ENCODE results near the gene TELO2. TPM values are rescaled to one million over a fixed set of nuclear protein-coding genes. Genes with fewer than 3 reads are reported as not detected.

TELO2 gene
- total RNA-seq, result 10 to 100 TPM; 12.7 to 38.5 (median 22.2) TPM

GRCh38 chr16:1492923-1493745 lies at the start of gene TELO2:
Gene TELO2 (plus strand): TSS chr16:1493360. CDS start chr16:1494282, 922 bp downstream.
- ATAC-seq (ENCODE audit: low FRiP score), result peak; percentile 79

DNA sequence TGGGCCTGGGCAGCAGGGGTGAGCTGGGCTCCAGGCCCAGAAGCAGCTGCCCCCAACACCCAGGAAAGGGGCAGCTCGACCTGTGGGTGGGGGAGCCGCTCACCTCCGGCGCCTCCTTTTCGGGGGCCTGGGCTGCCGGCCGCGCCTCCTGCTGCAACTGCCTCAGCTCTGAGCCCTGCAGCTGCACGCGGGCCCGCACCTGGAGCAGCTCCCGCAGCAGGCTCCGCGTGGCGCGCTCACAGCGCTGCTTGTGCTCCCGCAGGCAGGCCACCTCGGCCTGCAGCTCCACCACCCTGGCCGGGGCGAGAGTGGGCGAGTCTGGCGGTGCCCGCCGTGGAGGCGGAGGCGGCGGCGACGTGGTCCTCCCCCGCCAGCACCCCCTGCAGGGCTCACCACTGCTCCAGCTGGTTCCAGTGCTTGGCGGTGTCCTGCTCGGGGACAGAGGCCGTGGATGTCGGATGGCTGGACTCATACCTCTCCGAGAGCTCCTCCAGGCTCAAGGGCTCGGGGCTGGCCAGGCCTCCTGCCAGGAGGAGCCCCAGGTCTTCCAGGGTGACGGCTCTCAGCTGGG lies 49.7 kb upstream of the TELO2 start:
- no peak for TF ChIP-seq CTCF (IDR thresholded peaks at IDR 0.05)
- DNase-seq (ENCODE audit: low spot score) (no peak), ATAC-seq (ENCODE audit: low FRiP score) (no peak)

More at GRCh38 chr16:1492923-1493745, at the start of gene TELO2:
- DNase-seq (ENCODE audit: low spot score), result peak; percentile 48
- TF ChIP-seq CTCF (IDR thresholded peaks at IDR 0.05), result no peak

DNA sequence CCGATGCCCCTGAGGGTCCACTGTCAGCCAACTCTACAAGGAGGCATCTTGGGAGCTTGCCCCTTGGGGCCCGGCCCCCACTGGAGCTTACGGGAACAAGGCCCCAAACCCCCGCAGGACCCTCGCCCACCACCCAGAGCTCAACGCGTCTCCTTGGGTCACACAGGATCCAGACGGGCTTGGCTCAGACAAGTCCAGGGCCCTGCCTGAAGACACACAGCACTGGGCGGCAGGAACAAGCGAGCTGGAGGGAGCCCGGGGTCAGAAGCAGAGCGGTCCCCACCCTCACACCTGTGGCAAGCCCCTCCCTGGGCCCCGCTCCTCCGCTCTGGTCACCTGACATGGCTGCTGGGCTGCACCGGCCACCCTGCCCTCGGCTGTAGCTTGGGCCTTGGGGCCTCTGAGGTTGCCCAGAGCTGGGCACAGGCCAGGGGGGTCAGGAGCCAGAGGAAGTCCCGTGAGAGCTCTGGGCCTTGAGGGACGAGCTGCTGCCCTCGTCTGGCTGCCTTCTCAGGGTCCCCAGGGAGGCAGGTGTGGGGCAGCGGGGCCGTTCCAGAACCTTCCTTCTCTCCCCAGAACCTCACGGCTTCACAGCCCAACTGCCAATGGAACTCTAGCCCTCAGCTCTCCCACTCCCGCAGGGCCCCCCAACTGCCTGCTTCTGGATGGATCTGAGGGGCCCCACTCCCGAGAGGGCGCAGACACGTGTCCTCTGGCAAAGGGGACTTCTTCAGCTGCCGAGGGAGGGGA lies 49.0 kb upstream of the TELO2 start, which contains the start of gene CCDC154:
Gene CCDC154, minus strand, starts transcription at position 577 of the 750 bp plus-strand sequence. Its CDS starts 234 bp downstream, at position 343.
- DNase-seq (ENCODE audit: low spot score) (no peak), ATAC-seq (ENCODE audit: low FRiP score) (no peak)
- no peak for TF ChIP-seq CTCF (IDR thresholded peaks at IDR 0.05)

DNA sequence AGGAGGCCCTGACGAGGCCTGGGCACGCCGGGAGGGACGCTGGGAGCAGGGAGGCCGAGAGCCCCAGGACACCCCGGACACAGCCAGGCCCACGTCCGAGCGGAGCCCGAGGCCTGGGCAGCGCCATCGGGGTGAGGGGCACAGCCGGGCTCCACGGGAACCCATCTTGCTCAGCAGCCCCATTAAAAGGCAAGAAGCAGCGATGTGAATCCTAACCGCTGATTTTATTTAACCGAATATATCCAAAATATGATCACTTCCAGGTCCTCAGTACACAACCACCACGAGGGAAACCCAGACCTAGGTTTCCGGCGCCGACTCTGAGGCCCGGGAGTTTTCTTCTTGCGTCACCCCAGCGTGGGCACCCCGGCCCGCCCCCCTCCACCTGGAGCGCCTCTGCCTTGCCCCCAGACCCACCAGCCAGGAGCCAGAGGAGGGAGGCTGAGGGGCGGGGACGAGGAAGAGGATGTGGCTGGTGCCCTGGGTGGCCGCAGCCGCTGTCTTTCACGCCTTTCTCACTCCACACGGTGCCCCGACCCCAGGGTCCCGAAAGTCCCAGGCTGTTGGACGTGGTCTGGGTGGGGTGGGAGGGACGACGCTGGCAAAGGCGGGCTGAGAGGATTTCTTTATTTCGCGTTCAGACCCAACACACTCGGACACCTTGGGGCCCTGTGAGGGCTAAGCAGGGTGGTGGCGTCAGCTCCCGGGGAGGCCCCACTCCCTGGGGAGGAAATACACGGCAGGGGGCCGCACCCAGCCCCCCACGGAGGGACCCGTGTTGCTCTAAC lies 48.2 kb upstream of the TELO2 start:
- no peak for TF ChIP-seq CTCF (IDR thresholded peaks at IDR 0.05)
- ATAC-seq (ENCODE audit: low FRiP score) (no peak), DNase-seq (ENCODE audit: low spot score) (no peak)

GRCh38 chr16:1445518-1446203 lies 47.5 kb upstream of the TELO2 start:
- DNase-seq (ENCODE audit: low spot score) (no peak), ATAC-seq (ENCODE audit: low FRiP score) (no peak)
- TF ChIP-seq CTCF (IDR thresholded peaks at IDR 0.05), result no peak

Data from omental fat pad (tissue), 4 donors.